Neuronal stem cell (in vitro differentiated cells): ENCODE data around the gene TMEM51.

Source experiments
- DNase-seq: peaks from one replicate; pipeline ENCODE4 v3.0.0-alpha.2; 2013; ENCODE audit warnings: low spot score
- H2AFZ ChIP-seq: one replicate; pipeline ENCODE4 v1.6.1; 2013; ENCODE audit warnings: mild to moderate bottlenecking, low read length, inconsistent platforms
- H2AK5ac ChIP-seq: 2 replicates; pipeline ENCODE4 v1.6.1; 2013; ENCODE audit warnings: low read depth, mild to moderate bottlenecking, inconsistent platforms, low read length, moderate library complexity, mixed read lengths
- H2BK120ac ChIP-seq: 2 replicates; pipeline ENCODE4 v1.6.1; 2013; ENCODE audit warnings: low read depth, mild to moderate bottlenecking, inconsistent platforms, low read length, moderate library complexity, mixed read lengths
- H2BK12ac ChIP-seq: one replicate; pipeline ENCODE4 v1.6.1; 2013; ENCODE audit warnings: low read length, inconsistent platforms
- H2BK15ac ChIP-seq: 2 replicates; pipeline ENCODE4 v1.6.1; 2013; ENCODE audit warnings: mild to moderate bottlenecking, low read length, inconsistent platforms, mixed read lengths
- H2BK5ac ChIP-seq: one replicate; pipeline ENCODE4 v1.6.1; 2013; ENCODE audit warnings: inconsistent platforms, mild to moderate bottlenecking, low read length, moderate library complexity
- H3K14ac ChIP-seq: one replicate; pipeline ENCODE4 v1.6.1; 2013; ENCODE audit warnings: low read length, inconsistent platforms
- H3K18ac ChIP-seq: 2 replicates; pipeline ENCODE4 v1.6.1; 2013; ENCODE audit warnings: low read length, inconsistent platforms
- H3K23ac ChIP-seq: 2 replicates; pipeline ENCODE4 v1.6.1; 2013; ENCODE audit warnings: low read depth, mild to moderate bottlenecking, mixed read lengths, low read length, inconsistent platforms; ENCODE audit not compliant: poor library complexity
- H3K27ac ChIP-seq: replicated peaks from 3 replicates; pipeline ENCODE4 v1.5.1; 2013; ENCODE audit warnings: low read length, inconsistent platforms
- H3K27me3 ChIP-seq, 3 experiments: 2 replicates each; pipeline ENCODE4 v1.6.1; 2013; ENCODE audit warnings: low read length in 3 of 3, mild to moderate bottlenecking in 2 of 3, inconsistent platforms in 1 of 3, low read depth in 1 of 3, mixed read lengths in 1 of 3, moderate library complexity in 1 of 3; ENCODE audit not compliant: control insufficient read depth in 3 of 3, insufficient read depth in 3 of 3
- H3K36me3 ChIP-seq, 2 donors: replicated peaks in 1 of 2; 2 replicates each; pipeline ENCODE4 v1.6.1; 2013; ENCODE audit warnings: low read length in 2 of 2; ENCODE audit not compliant: control insufficient read depth in 2 of 2, insufficient read depth in 2 of 2
- H3K4ac ChIP-seq: 2 replicates; pipeline ENCODE4 v1.6.1; 2013; ENCODE audit warnings: inconsistent platforms, mild to moderate bottlenecking, low read length, moderate library complexity
- H3K4me1 ChIP-seq, 2 donors: 1 replicate in 1 of 2; 2 replicates in 1 of 2; pipeline ENCODE4 v1.6.1; 2013; ENCODE audit warnings: low read length in 2 of 2, low read depth in 1 of 2; ENCODE audit not compliant: control insufficient read depth in 2 of 2, insufficient read depth in 1 of 2
- H3K4me2 ChIP-seq: one replicate; pipeline ENCODE4 v1.6.1; 2013; ENCODE audit warnings: mild to moderate bottlenecking, low read length, inconsistent platforms; ENCODE audit not compliant: insufficient read depth, poor library complexity, severe bottlenecking
- H3K4me3 ChIP-seq, 2 donors: 2 replicates each; pipeline ENCODE4 v1.5.1; 2013; ENCODE audit warnings: low read length in 2 of 2, mild to moderate bottlenecking in 2 of 2, inconsistent platforms in 1 of 2, moderate library complexity in 1 of 2
- H3K79me1 ChIP-seq: one replicate; pipeline ENCODE4 v1.6.1; 2013; ENCODE audit warnings: low read depth, mild to moderate bottlenecking, inconsistent platforms, low read length, moderate library complexity
- H3K9ac ChIP-seq: one replicate; pipeline ENCODE4 v1.6.1; 2013; ENCODE audit warnings: mild to moderate bottlenecking, low read depth, low read length, inconsistent platforms; ENCODE audit not compliant: poor library complexity
- H3K9me3 ChIP-seq, 2 donors: replicated peaks in 1 of 2; 2 replicates each; pipeline versions ENCODE3 to v1.6.1; 2013; ENCODE audit warnings: low read length in 2 of 2, mild to moderate bottlenecking in 2 of 2, inconsistent platforms in 1 of 2, low read depth in 1 of 2, mixed read lengths in 1 of 2, moderate library complexity in 1 of 2; ENCODE audit not compliant: control insufficient read depth in 2 of 2, insufficient read depth in 1 of 2
- H4K8ac ChIP-seq: one replicate; pipeline ENCODE4 v1.6.1; 2013; ENCODE audit warnings: low read depth, mild to moderate bottlenecking, inconsistent platforms, low read length, moderate library complexity
- H4K91ac ChIP-seq: one replicate; pipeline ENCODE4 v1.6.1; 2013; ENCODE audit warnings: low read length, low read depth, mild to moderate bottlenecking, inconsistent platforms; ENCODE audit not compliant: poor library complexity
- WGBS, 2 donors: extraction: QIAGEN DNeasy Blood & Tissue Kit; methylation state at CpG; one replicate each; pipeline ENCODE4 v1.1.7; 2013; ENCODE audit warnings: missing lambda C conversion rate in 2 of 2, mixed read lengths in 1 of 2; ENCODE audit not compliant: insufficient read length in 2 of 2, insufficient replicate concordance in 1 of 2; ENCODE audit errors: extremely low coverage in 2 of 2; 5-methylcytosine and 5-hydroxymethylcytosine counted together

The TMEM51 gene

GRCh38 chr1:15156807-15157380 lies 3.3 kb downstream of the TMEM51 start:
- H2BK5ac ChIP-seq, result no peak overlapping the region
- no CpG with 5 or more reads among the region's 9 CpGs for WGBS, 2 donors
- no peak overlapping the region for H3K4me2 ChIP-seq
- H3K9ac ChIP-seq, result no peak overlapping the region
- H3K14ac ChIP-seq, result no peak overlapping the region
- peak overlapping the region; percentile 71 for H3K18ac ChIP-seq
- H3K23ac ChIP-seq, result no peak overlapping the region
- no peak overlapping the region for H2BK12ac ChIP-seq
- no peaks in the 10 kb centered on the region for H3K36me3 ChIP-seq
- no peak overlapping the region for H3K27ac ChIP-seq
- no peak overlapping the region for H2BK120ac ChIP-seq
- H3K4me1 ChIP-seq, result peaks cover 6 to 10% of the 10 kb centered on the region in 2 donors
- peaks cover 4% of the 10 kb centered on the region for H3K79me1 ChIP-seq
- peaks cover 0 to 20% (median 3%) of the 10 kb centered on the region in 3 experiments for H3K27me3 ChIP-seq
- peak overlapping the region; percentile 47 for H2AK5ac ChIP-seq
- H2AFZ ChIP-seq, result no peak overlapping the region
- H2BK15ac ChIP-seq, result peak overlapping the region; percentile 13
- DNase-seq, result no peak
- H4K8ac ChIP-seq, result no peak overlapping the region
- H3K9me3 ChIP-seq, result no peaks in the 10 kb centered on the region
- no peak overlapping the region for H3K4ac ChIP-seq
- H3K4me3 ChIP-seq, result no peak overlapping the region
- H4K91ac ChIP-seq, result no peak overlapping the region

- Histone ChIP-seq H3K18ac (no peak overlapping the region), H3K4me2 (no peak overlapping the region), H3K27me3 (peaks cover 0 to 12% (median 3%) of the 10 kb centered on the region in 3 experiments), H3K9me3 (no peaks in the 10 kb centered on the region), H2BK15ac (no peak overlapping the region), H4K91ac (no peak overlapping the region), H3K9ac (no peak overlapping the region), H3K4me1 (peaks cover 6 to 10% of the 10 kb centered on the region in 2 donors), H2AK5ac (peak overlapping the region; percentile 8), H3K4ac (no peak overlapping the region), H2BK120ac (no peak overlapping the region), H4K8ac (no peak overlapping the region), H2BK12ac (no peak overlapping the region), H3K14ac (no peak overlapping the region), H3K79me1 (peaks cover 4% of the 10 kb centered on the region), H2BK5ac (no peak overlapping the region), H3K36me3 (no peaks in the 10 kb centered on the region), H3K4me3 (no peak overlapping the region), H3K27ac (no peak overlapping the region), H2AFZ (no peak overlapping the region), H3K23ac (no peak overlapping the region)
- DNase-seq, result no peak
- WGBS, 2 donors, result no CpG with 5 or more reads among the region's 17 CpGs
These were observed 4.2 kb downstream of the TMEM51 start for GRCh38 chr1:15157524-15158399.

- peaks cover 4% of the 10 kb centered on the region for H3K79me1 ChIP-seq
- H3K27me3 ChIP-seq, result peaks cover 0 to 6% (median 0%) of the 10 kb centered on the region in 3 experiments
- H3K14ac ChIP-seq, result no peak overlapping the region
- WGBS, 2 donors, result no CpG with 5 or more reads among the region's 13 CpGs
- H2BK120ac ChIP-seq, result no peak overlapping the region
- H3K4me1 ChIP-seq, result peaks cover 6 to 10% of the 10 kb centered on the region in 2 donors
- H3K36me3 ChIP-seq, result no peaks in the 10 kb centered on the region
- no peak overlapping the region for H2BK15ac ChIP-seq
- no peak overlapping the region for H2BK5ac ChIP-seq
- no peak overlapping the region for H3K27ac ChIP-seq
- H4K8ac ChIP-seq, result no peak overlapping the region
- H3K23ac ChIP-seq, result no peak overlapping the region
- no peak overlapping the region for H3K4me2 ChIP-seq
- H2AK5ac ChIP-seq, result no peak overlapping the region
- H2AFZ ChIP-seq, result no peak overlapping the region
- H3K4ac ChIP-seq, result no peak overlapping the region
- H3K9me3 ChIP-seq, result no peaks in the 10 kb centered on the region
- H2BK12ac ChIP-seq, result no peak overlapping the region
- H4K91ac ChIP-seq, result no peak overlapping the region
- no peak for DNase-seq
- no peak overlapping the region for H3K4me3 ChIP-seq
- no peak overlapping the region for H3K9ac ChIP-seq
- no peak overlapping the region for H3K18ac ChIP-seq
These were observed 5.1 kb downstream of the TMEM51 start for GRCh38 chr1:15158506-15159165.

GRCh38 chr1:15159166-15159555 lies 5.6 kb downstream of the TMEM51 start:
- Histone ChIP-seq H2AFZ (no peak overlapping the region), H3K27me3 (peaks cover 0 to 5% (median 0%) of the 10 kb centered on the region in 3 experiments), H3K4me1 (peaks cover 6 to 10% of the 10 kb centered on the region in 2 donors), H2BK12ac (no peak overlapping the region), H2BK15ac (no peak overlapping the region), H3K14ac (no peak overlapping the region), H3K79me1 (peaks cover 4% of the 10 kb centered on the region), H3K27ac (no peak overlapping the region), H3K4ac (no peak overlapping the region), H3K9ac (no peak overlapping the region), H3K23ac (no peak overlapping the region), H4K8ac (no peak overlapping the region), H2BK5ac (no peak overlapping the region), H2AK5ac (no peak overlapping the region), H3K4me3 (no peak overlapping the region), H2BK120ac (no peak overlapping the region), H4K91ac (no peak overlapping the region), H3K4me2 (no peak overlapping the region), H3K36me3 (no peaks in the 10 kb centered on the region), H3K9me3 (no peaks in the 10 kb centered on the region), H3K18ac (no peak overlapping the region)
- DNase-seq, result no peak
- WGBS, 2 donors, result no CpG with 5 or more reads among the region's 7 CpGs
